Activated CD4-positive, alpha-beta memory T cell treated with anti-CD3 and anti-CD28 coated beads, Interleukin-2, amount 10 ng/mL, durations not matched to agents 7 days and 5 days (primary cell): ENCODE data around the gene RHOJ. TPM values are rescaled to one million over a fixed set of nuclear protein-coding genes. Genes with fewer than 3 reads are reported as not detected.

Source experiments
- total RNA-seq, 2 experiments: library from RNA; stranded (reverse); gene quantifications; one replicate each; pipeline ENCODE4 v1.2.3, GENCODE V29; 2021

RHOJ gene
- total RNA-seq, 2 experiments from 2014 or later: not detected

Other genes starting within 250 kb of the RHOJ start
- gene KCNH5, start 159.0 kb upstream of the RHOJ start, total RNA-seq: not detected
- not detected for gene GPHB5, start 114.5 kb downstream of the RHOJ start, total RNA-seq